HK-2 (cell line): ENCODE data around the gene MACROD2.

Source experiments
- DNase-seq: peaks from one replicate; pipeline ENCODE4 v3.0.0-alpha.2; 2018; ENCODE audit not compliant: unreplicated experiment

MACROD2 gene

GRCh38 chr20:14525426-14525825, 530.1 kb downstream of the MACROD2 start:
- no peak for DNase-seq

- DNase-seq: no peak
Observed at GRCh38 chr20:14526891-14527290, 531.6 kb downstream of the MACROD2 start.

- DNase-seq: no peak
Observed at GRCh38 chr20:14531786-14532185, 536.5 kb downstream of the MACROD2 start.

- DNase-seq: no peak
Observed at GRCh38 chr20:14536738-14537137, 541.4 kb downstream of the MACROD2 start.

- no peak for DNase-seq
Observed at GRCh38 chr20:14538433-14538832, 543.1 kb downstream of the MACROD2 start.

- DNase-seq: no peak
Observed at GRCh38 chr20:14543040-14543439, 547.7 kb downstream of the MACROD2 start.

GRCh38 chr20:14544688-14545087, 549.4 kb downstream of the MACROD2 start:
- no peak for DNase-seq

- no peak for DNase-seq
Observed at GRCh38 chr20:14550655-14551054, 555.3 kb downstream of the MACROD2 start.

- no peak for DNase-seq
Observed at GRCh38 chr20:14553774-14554534, 558.6 kb downstream of the MACROD2 start.

GRCh38 chr20:14555676-14556075, 560.4 kb downstream of the MACROD2 start:
- no peak for DNase-seq

GRCh38 chr20:14556206-14556605, 560.9 kb downstream of the MACROD2 start:
- no peak for DNase-seq

GRCh38 chr20:14559612-14560011, 564.3 kb downstream of the MACROD2 start:
- DNase-seq: no peak

GRCh38 chr20:14561741-14562221, 566.5 kb downstream of the MACROD2 start:
- DNase-seq: no peak

- DNase-seq: no peak
Observed at GRCh38 chr20:14562981-14563380, 567.7 kb downstream of the MACROD2 start.

GRCh38 chr20:14566505-14566904, 571.2 kb downstream of the MACROD2 start:
- no peak for DNase-seq

- no peak for DNase-seq
Observed at GRCh38 chr20:14568225-14568624, 572.9 kb downstream of the MACROD2 start.

GRCh38 chr20:14568701-14569100, 573.4 kb downstream of the MACROD2 start:
- no peak for DNase-seq

- DNase-seq: no peak
Observed at GRCh38 chr20:14569641-14570040, 574.3 kb downstream of the MACROD2 start.

GRCh38 chr20:14570811-14571210, 575.5 kb downstream of the MACROD2 start:
- no peak for DNase-seq

- DNase-seq: no peak
Observed at GRCh38 chr20:14573676-14574075, 578.4 kb downstream of the MACROD2 start.

GRCh38 chr20:14576196-14576877, 581.0 kb downstream of the MACROD2 start:
- no peak for DNase-seq

- DNase-seq: no peak
Observed at GRCh38 chr20:14580418-14581074, 585.2 kb downstream of the MACROD2 start.

GRCh38 chr20:14581731-14582130, 586.4 kb downstream of the MACROD2 start:
- no peak for DNase-seq
